GM18508 (cell line): ENCODE measurements around the gene RHOBTB3.

Experiments used
- ATAC-seq: cut with Tn5 transposase; IDR thresholded peaks from one replicate; pipeline ENCODE4 v1.9.1; 2021; ENCODE audit warnings: moderate number of reproducible peaks; ENCODE audit not compliant: insufficient read depth, unreplicated experiment

RHOBTB3 gene

GRCh38 chr5:95729115-95730010 is 1.8 kb upstream of the RHOBTB3 start:
- ATAC-seq: no peak

- no peak for ATAC-seq
Observed at GRCh38 chr5:95730011-95730700, 980 bp upstream of the RHOBTB3 start.

GRCh38 chr5:95731571-95732554 is 727 bp downstream of the RHOBTB3 start:
- ATAC-seq: no peak

- no peak for ATAC-seq
Observed at GRCh38 chr5:95733107-95733665, 2.0 kb downstream of the RHOBTB3 start.

- no peak for ATAC-seq
Observed at GRCh38 chr5:95734187-95734586, 3.1 kb downstream of the RHOBTB3 start.

- no peak for ATAC-seq
Observed at GRCh38 chr5:95734906-95735305, 3.8 kb downstream of the RHOBTB3 start.

- no peak for ATAC-seq
Observed at GRCh38 chr5:95735406-95735805, 4.3 kb downstream of the RHOBTB3 start.

GRCh38 chr5:95738072-95738471 is 6.9 kb downstream of the RHOBTB3 start:
- no peak for ATAC-seq

- no peak for ATAC-seq
Observed at GRCh38 chr5:95738834-95739233, 7.7 kb downstream of the RHOBTB3 start.

- no peak for ATAC-seq
Observed at GRCh38 chr5:95739857-95740256, 8.7 kb downstream of the RHOBTB3 start.

- ATAC-seq: no peak
Observed at GRCh38 chr5:95741458-95741857, 10.3 kb downstream of the RHOBTB3 start.

- ATAC-seq: no peak
Observed at GRCh38 chr5:95743232-95743631, 12.1 kb downstream of the RHOBTB3 start.

- ATAC-seq: no peak
Observed at GRCh38 chr5:95743877-95744276, 12.7 kb downstream of the RHOBTB3 start.

GRCh38 chr5:95746194-95746593 is 15.1 kb downstream of the RHOBTB3 start:
- no peak for ATAC-seq

- ATAC-seq: no peak
Observed at GRCh38 chr5:95746722-95747679, 15.9 kb downstream of the RHOBTB3 start.

- ATAC-seq: no peak
Observed at GRCh38 chr5:95748133-95748532, 17.0 kb downstream of the RHOBTB3 start.

- ATAC-seq: no peak
Observed at GRCh38 chr5:95754545-95754944, 23.4 kb downstream of the RHOBTB3 start.

GRCh38 chr5:95759005-95759404 is 27.9 kb downstream of the RHOBTB3 start:
- no peak for ATAC-seq

GRCh38 chr5:95759634-95760033 is 28.5 kb downstream of the RHOBTB3 start:
- no peak for ATAC-seq
